Activated T-helper 2 cell treated with anti-CD3 and anti-CD28 coated beads, Interferon-gamma antibody, Interleukin-2, Interleukin-4, amounts not matched to agents 10 μg/mL and 5 μg/mL and 100 μg/mL, durations not matched to agents 14 hours and 24 hours and 36 hours (primary cell): Measurements from ENCODE around the gene KPNA4. TPM values are rescaled to one million over a fixed set of nuclear protein-coding genes. Genes with fewer than 3 reads are reported as not detected.

ENCODE experiments used
- DNase-seq: peaks from one replicate; pipeline ENCODE4 v3.0.0; 2021; ENCODE audit warnings: low spot score
- H3K27ac Mint-ChIP-seq: one replicate; pipeline ENCODE4 v1.8.0; 2021; ENCODE audit warnings: mixed read lengths
- H3K27me3 Mint-ChIP-seq: one replicate; pipeline ENCODE4 v1.8.0; 2021; ENCODE audit warnings: low read depth, mixed read lengths
- H3K36me3 Mint-ChIP-seq: one replicate; pipeline ENCODE4 v1.8.0; 2021; ENCODE audit warnings: low read depth, mixed read lengths
- H3K4me1 Mint-ChIP-seq: one replicate; pipeline ENCODE4 v1.8.0; 2021; ENCODE audit warnings: low read depth, mixed read lengths
- H3K4me3 Mint-ChIP-seq: one replicate; pipeline ENCODE4 v1.8.0; 2021; ENCODE audit warnings: low read depth, mild to moderate bottlenecking, moderate library complexity, mixed read lengths
- H3K9me3 Mint-ChIP-seq: one replicate; pipeline ENCODE4 v1.8.0; 2021; ENCODE audit warnings: mixed read lengths
- intact Hi-C: fragments of 100-400 bp; cut with micrococcal nuclease; formaldehyde crosslinking; loops from one replicate; pipeline ENCODE4 v1.15.1; 2023
- total RNA-seq: library from RNA; stranded (reverse); gene quantifications from 2 replicates; pipeline ENCODE4 v1.2.3, GENCODE V29; 2022

The KPNA4 gene
- total RNA-seq, 1 donor from 2014 or later = 69.8 TPM

DNA sequence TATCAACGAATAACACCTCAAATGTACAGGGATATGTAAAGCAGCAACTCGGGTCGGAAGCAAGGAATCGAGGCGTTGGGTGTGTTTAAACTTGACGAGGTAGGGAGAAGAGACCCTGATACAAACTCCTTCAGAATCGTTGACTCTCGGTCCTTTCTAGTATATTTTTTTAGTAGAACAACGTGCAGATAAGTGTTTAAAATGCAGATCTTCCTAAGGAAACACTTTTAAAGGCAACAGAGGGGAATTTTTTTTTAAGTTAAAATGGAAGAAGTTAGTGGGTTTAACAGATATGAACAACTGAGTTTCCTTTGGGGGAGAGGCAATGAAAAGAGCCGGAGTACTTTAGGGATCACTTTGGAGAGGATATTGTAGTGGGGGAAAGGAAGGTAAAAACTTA is 1.1 kb upstream of the KPNA4 start:
- H3K9me3 Mint-ChIP-seq = no peaks in the 10 kb centered on the region
- H3K4me3 Mint-ChIP-seq = peak overlapping the region; percentile 99
- H3K36me3 Mint-ChIP-seq = peaks cover 58% of the 10 kb centered on the region
- H3K27me3 Mint-ChIP-seq = no peaks in the 10 kb centered on the region
- peak overlapping the region; percentile 46 for H3K27ac Mint-ChIP-seq
- H3K4me1 Mint-ChIP-seq = peaks cover 56% of the 10 kb centered on the region
- intact Hi-C loops = loop anchor here (10.0 kb wide), 1 partner anchor 542 kb away; no protein-coding TSS in a partner anchor
- DNase-seq = no peak

DNA sequence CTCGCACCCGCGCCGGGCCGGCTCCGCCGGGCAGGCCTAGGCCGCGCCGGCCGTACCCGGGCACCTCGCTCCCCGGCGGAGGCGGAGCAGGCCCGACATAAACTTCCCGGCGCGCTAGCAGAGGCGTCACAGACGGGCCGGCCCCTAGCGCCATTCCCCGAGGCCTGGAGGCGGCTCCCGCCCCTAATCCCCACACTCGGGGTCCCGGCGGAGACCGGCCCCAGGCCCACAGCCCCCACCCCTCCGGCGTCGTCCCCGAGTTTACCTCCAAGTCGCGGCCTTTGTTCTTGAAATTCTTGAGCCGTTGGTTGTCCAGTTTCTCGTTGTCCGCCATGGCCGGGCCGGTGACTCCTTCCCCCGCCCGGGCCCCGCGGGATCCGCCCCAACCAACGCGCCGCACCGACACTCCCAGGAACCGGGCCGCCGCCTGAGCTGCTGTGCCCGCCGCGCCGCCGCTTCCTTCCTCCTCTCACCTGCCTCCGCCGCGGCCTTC is 376 bp downstream of the KPNA4 start:
- Mint-ChIP-seq H3K9me3 (no peaks in the 10 kb centered on the region), H3K4me1 (peaks cover 64% of the 10 kb centered on the region), H3K27ac (peak overlapping the region; percentile 96), H3K36me3 (peaks cover 66% of the 10 kb centered on the region), H3K27me3 (no peaks in the 10 kb centered on the region), H3K4me3 (peak overlapping the region; percentile 99)
- intact Hi-C loops = loop anchor here (1.0 to 10.0 kb wide), 6 partner anchors 116 to 658 kb away; partner anchors contain the start of genes IFT80, SMC4 and TRIM59
- peak; percentile 67 for DNase-seq

DNA sequence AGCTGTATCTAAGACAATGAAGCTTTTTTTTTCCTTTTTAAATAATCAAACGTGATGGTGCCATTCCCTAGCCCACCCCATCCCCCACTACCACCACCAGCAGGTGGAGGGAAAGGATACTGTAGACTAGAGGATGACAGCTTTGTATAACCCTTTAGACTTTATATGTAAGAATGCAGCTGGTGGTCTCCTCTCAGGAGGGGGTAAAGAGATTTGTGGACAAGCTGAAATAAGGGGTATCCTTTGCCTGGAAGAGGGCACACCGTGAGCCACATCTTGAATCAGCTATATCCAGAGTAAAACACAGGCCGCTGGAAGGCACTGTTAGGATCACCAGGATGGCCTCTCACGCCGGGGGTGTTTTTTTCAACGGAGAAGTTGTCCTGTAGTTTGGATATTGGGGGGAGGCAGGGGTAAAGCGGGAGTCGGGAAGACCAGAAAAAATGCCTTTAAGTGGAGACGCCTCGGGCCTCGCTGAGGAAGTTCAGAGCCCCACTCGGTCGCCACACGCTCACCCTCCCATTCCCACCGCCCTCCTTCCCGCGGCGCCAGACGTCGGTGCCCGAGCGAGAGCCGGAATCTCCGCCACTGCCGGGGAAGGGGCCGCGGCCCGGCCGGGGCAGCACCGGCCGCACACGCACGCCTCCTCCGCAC is 986 bp downstream of the KPNA4 start:
- Mint-ChIP-seq H3K27ac (peak overlapping the region; percentile 93), H3K4me1 (peaks cover 62% of the 10 kb centered on the region), H3K27me3 (no peaks in the 10 kb centered on the region), H3K4me3 (peak overlapping the region; percentile 97), H3K36me3 (peaks cover 68% of the 10 kb centered on the region), H3K9me3 (no peaks in the 10 kb centered on the region)
- intact Hi-C loops = loop anchor here (2.0 to 10.0 kb wide), 4 partner anchors 116 to 658 kb away; partner anchors contain the start of gene TRIM59
- no peak for DNase-seq

DNA sequence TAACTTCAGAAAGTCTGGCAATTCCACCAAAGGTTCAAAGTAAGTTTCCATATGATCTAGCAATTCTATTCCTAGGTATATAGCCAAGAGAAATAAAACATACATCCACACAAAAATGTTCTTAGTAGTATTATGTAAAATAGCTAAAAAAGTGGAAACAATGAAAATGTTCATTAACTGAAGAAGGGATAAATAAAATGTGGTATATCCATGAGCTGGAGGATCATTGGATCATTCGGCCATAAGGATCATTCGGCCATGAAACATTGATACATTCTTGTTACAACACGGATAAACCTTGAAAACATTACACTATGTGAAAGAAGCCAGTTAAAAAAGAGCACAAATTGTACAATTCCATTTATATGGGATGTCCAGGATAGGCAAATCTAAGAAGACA is 2.4 kb downstream of the KPNA4 start:
- H3K36me3 Mint-ChIP-seq = peaks cover 61% of the 10 kb centered on the region
- intact Hi-C loops = loop anchor here (10.0 kb wide), 1 partner anchor 538 kb away; no protein-coding TSS in a partner anchor
- no peaks in the 10 kb centered on the region for H3K9me3 Mint-ChIP-seq
- peaks cover 50% of the 10 kb centered on the region for H3K4me1 Mint-ChIP-seq
- no peak overlapping the region for H3K27ac Mint-ChIP-seq
- H3K27me3 Mint-ChIP-seq = no peaks in the 10 kb centered on the region
- DNase-seq = no peak
- peak overlapping the region; percentile 69 for H3K4me3 Mint-ChIP-seq

DNA sequence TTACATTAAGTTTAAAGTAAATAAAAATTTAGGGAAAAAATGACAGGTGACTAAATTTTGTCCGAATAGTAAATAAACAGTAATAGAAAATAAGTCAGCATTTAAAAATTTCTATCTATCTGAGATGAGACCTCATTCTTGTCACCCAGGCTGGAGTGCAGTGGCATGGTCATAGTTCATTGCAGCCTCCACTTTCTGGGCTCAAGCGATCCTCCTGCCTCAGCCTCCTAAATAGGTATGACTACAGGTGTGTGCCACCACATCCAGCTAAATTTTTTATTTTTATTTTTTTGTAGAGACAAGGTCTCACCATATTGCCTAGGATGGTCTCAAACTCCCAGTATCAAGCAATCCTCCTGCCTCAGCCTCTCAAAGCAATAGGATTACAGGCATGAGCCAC is 7.8 kb downstream of the KPNA4 start:
- Mint-ChIP-seq H3K4me3 (no peak overlapping the region), H3K9me3 (no peaks in the 10 kb centered on the region), H3K27ac (no peak overlapping the region), H3K4me1 (peaks cover 24% of the 10 kb centered on the region), H3K27me3 (no peaks in the 10 kb centered on the region), H3K36me3 (peaks cover 43% of the 10 kb centered on the region)
- intact Hi-C loops = no loop called here
- no peak for DNase-seq

DNA sequence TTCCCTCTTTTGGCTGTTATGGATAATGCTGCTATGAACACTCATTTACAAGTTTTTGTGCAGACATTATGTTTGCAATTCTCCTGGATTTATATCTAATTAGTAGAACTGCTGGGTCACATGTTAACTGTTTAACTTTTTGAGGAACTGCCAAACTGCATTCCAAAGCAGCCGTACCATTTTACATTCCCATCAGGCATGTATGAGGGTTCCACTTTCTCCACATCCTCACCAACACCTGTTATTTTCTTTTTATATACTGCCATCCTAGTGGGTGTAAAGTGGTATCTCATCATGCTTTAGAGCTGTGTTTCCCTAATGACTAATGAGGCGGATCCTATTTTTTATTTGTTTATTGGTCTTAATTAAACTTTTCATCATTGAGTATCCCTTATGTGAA is 9.2 kb downstream of the KPNA4 start:
- H3K27ac Mint-ChIP-seq = no peak overlapping the region
- H3K4me3 Mint-ChIP-seq = no peak overlapping the region
- peaks cover 43% of the 10 kb centered on the region for H3K36me3 Mint-ChIP-seq
- no peak for DNase-seq
- peaks cover 17% of the 10 kb centered on the region for H3K4me1 Mint-ChIP-seq
- peaks cover 9% of the 10 kb centered on the region for H3K9me3 Mint-ChIP-seq
- no peaks in the 10 kb centered on the region for H3K27me3 Mint-ChIP-seq
- intact Hi-C loops = no loop called here

DNA sequence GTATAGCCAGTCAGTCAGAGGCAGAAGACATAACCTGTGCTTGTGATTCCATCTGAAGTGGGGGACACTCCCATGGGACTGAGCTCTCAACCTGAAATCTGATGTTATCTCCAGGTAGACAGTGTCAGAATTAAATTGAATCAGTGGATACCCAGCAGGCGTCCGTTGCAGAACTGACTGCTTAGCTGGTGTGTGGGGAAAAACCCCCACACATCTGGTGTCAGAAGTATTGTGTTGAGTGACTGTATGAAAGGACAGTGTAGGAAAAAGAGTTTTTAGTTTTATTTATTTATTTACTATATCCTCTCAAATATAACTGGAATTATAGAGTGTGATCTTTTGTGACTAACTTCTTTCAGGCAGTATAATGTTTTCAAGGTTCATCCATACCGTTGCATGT is 10.4 kb downstream of the KPNA4 start:
- no peak overlapping the region for H3K27ac Mint-ChIP-seq
- H3K4me3 Mint-ChIP-seq = no peak overlapping the region
- H3K36me3 Mint-ChIP-seq = peaks cover 50% of the 10 kb centered on the region
- H3K9me3 Mint-ChIP-seq = peaks cover 21% of the 10 kb centered on the region
- intact Hi-C loops = no loop called here
- DNase-seq = no peak
- H3K27me3 Mint-ChIP-seq = no peaks in the 10 kb centered on the region
- H3K4me1 Mint-ChIP-seq = peaks cover 13% of the 10 kb centered on the region

DNA sequence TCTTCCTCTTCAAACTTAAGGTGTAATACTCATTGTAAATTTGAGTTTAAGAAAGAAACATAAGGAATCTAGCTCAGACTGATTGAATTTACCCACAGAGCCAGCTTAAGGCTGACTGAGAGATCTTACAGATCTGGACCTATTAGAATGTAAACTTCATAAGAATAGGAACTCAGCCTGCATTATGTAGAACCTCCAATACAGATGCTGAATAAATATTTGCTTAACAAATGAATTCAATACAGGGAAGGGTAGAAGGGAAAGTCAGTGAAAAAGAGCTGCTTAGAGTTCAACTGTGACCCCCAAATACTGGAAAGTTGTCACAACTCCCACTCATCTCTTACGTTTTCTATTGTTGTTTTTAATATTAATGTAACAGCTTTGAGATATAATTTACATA is 11.5 kb downstream of the KPNA4 start:
- DNase-seq = no peak
- Mint-ChIP-seq H3K4me3 (no peak overlapping the region), H3K9me3 (peaks cover 30% of the 10 kb centered on the region), H3K27ac (no peak overlapping the region), H3K27me3 (no peaks in the 10 kb centered on the region), H3K4me1 (peaks cover 13% of the 10 kb centered on the region), H3K36me3 (peaks cover 51% of the 10 kb centered on the region)
- intact Hi-C loops = no loop called here

DNA sequence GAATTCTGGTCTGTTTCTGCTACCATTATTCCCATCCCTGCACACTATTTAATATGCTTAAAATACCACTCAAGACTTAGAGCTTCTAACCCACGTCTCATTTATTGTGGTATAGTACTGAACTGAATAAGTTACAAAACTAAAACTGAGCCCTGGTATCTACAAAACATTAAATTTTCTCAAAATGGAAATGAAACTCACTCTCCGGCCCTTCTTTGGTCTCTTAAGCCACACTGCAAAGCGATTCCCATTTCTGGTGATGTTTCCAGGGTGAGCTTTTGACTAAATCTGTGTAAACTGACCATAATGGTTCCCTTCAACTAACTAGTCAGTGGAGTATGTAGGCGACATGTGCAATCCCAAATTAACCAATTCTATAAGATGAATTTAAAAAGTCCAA is 18.6 kb downstream of the KPNA4 start:
- no peaks in the 10 kb centered on the region for H3K27me3 Mint-ChIP-seq
- H3K9me3 Mint-ChIP-seq = peaks cover 28% of the 10 kb centered on the region
- H3K36me3 Mint-ChIP-seq = peaks cover 43% of the 10 kb centered on the region
- H3K27ac Mint-ChIP-seq = no peak overlapping the region
- H3K4me1 Mint-ChIP-seq = peaks cover 27% of the 10 kb centered on the region
- H3K4me3 Mint-ChIP-seq = no peak overlapping the region
- intact Hi-C loops = no loop called here
- no peak for DNase-seq

DNA sequence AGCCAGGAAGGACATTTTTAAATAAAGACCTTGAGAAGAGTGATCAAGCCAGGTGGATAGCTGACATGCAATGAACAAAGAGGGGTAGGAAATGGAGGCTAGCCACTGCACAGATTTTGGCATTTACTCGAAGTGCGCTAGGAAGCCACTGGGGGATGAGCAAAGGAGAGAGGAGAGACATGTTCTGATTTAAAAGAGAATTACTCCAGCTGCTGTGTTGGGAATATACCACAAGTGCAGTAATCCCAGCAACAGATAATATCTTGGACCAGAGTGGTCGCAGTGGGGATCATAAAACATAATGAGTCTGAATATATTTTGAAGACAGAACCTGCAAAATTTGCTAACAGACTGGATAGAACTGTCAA is 19.9 kb downstream of the KPNA4 start:
- H3K36me3 Mint-ChIP-seq = peaks cover 33% of the 10 kb centered on the region
- intact Hi-C loops = no loop called here
- H3K4me3 Mint-ChIP-seq = no peak overlapping the region
- no peaks in the 10 kb centered on the region for H3K27me3 Mint-ChIP-seq
- peaks cover 15% of the 10 kb centered on the region for H3K9me3 Mint-ChIP-seq
- H3K4me1 Mint-ChIP-seq = peaks cover 27% of the 10 kb centered on the region
- H3K27ac Mint-ChIP-seq = no peak overlapping the region
- no peak for DNase-seq

DNA sequence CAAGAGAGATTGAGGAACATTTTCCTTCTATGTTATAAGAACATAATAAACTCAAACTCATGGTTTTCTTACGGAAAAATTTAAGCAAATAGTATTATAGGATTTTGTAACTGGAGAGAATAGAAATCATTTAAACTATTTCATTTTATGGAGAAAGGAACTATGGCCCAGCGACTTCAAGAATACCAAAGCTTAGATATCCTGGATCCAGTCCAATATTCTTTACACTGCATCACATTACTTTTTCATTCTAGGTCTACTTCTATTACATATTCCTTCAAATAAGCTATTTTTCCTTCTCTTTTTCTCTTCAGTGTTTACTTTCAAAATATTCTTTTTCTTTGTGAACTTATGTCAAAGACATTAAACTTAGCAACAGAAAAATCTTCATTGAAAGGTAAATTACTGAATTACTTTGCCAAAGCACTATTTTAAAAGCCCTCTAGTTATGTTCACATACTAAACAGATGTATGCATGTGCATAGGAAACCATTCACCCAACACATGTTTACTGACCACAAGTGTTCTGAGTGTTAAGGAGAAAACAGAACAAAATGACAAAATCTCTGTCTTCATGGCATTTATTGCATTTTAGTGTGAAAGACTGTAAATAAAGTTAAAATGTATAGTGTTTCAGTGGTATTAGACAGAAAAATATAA is 20.4 kb downstream of the KPNA4 start:
- Mint-ChIP-seq H3K4me3 (no peak overlapping the region), H3K36me3 (peaks cover 28% of the 10 kb centered on the region)
- intact Hi-C loops = no loop called here

DNA sequence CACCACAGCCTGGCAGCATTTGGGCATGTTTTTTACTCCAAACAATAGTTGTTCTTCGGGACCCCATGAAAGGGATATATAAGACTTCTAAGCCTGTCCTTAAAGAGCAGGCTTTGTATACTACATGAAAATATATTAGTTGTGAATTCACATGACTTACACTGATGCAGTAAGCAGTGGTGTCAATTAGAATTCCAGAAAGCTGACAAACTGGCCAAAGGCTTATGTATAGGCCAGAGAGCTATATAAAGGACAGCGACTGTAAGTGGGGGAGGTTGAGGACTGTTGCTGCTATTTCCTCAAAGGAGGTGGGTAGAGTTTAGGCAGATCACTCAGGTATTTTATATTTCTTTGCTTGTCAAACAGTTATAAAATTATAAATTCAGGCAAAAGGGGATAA is 24.8 kb downstream of the KPNA4 start:
- Mint-ChIP-seq H3K4me3 (no peak overlapping the region), H3K4me1 (peaks cover 20% of the 10 kb centered on the region), H3K27ac (no peak overlapping the region), H3K9me3 (no peaks in the 10 kb centered on the region), H3K36me3 (peaks cover 9% of the 10 kb centered on the region), H3K27me3 (no peaks in the 10 kb centered on the region)
- intact Hi-C loops = no loop called here
- no peak for DNase-seq

More for the DNA sequence above, 20.4 kb downstream of the KPNA4 start:
- no peaks in the 10 kb centered on the region for H3K27me3 Mint-ChIP-seq
- no peak overlapping the region for H3K27ac Mint-ChIP-seq
- peaks cover 10% of the 10 kb centered on the region for H3K9me3 Mint-ChIP-seq
- no peak for DNase-seq
- peaks cover 27% of the 10 kb centered on the region for H3K4me1 Mint-ChIP-seq

DNA sequence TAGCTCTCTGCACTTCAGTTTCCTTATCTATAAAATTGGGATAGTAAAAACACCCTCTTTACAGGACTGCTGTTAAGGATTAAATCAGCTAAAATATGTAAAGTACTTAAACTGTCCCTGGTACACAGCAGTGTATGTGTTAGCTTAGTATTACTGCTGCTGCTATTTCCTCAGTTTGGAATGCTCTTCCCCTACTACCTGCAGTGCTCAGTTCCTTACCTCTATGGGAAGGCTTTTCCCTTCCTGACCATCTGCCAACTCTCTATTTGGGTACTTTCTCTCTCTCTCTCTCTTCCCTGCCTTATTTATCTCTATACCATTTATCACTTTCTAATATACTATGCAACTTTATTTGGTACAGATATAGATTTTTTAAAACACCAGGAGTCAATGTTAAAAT is 26.5 kb downstream of the KPNA4 start:
- H3K4me3 Mint-ChIP-seq = no peak overlapping the region
- peaks cover 13% of the 10 kb centered on the region for H3K4me1 Mint-ChIP-seq
- H3K9me3 Mint-ChIP-seq = no peaks in the 10 kb centered on the region
- no peak for DNase-seq
- no peak overlapping the region for H3K27ac Mint-ChIP-seq
- H3K27me3 Mint-ChIP-seq = no peaks in the 10 kb centered on the region
- intact Hi-C loops = no loop called here
- H3K36me3 Mint-ChIP-seq = peaks cover 11% of the 10 kb centered on the region
